ENCODE results near the gene ETV3. TPM values are rescaled to one million over a fixed set of nuclear protein-coding genes. Genes with fewer than 3 reads are reported as not detected.
"Not testable (repeated sequence)": the region's sequence is repeated elsewhere in the genome, so short reads cannot be mapped to it uniquely, and the experiment has no call there.

ETV3 gene
- total RNA-seq, 4 donors from 2014 or later = 3.4 to 28.1 (median 18.1) TPM

DNA sequence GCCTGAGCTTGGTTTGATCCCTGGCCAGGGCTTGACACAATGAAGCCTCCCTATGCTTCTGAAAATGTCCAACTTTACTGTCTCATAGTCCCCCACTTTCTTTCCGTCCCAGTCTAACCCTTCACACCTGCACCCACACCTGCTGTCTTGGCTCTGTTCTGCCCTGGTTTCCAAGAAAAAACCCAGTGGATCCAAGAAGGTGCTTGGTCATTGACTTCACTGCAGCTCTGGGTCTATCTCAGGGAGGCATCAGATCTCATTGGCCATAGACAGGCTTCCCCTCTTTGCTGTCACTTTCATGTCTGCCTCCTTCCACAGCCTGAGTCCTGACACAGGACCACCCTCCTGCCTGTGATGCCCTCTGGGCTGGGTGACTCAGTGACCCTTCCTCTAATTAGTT is 37.8 kb upstream of the ETV3 start:
- WGBS, 2 donors (ENCODE audit: low coverage in 1 of 2) = 67 to 76% methylated on average over 1 of the region's 1 CpG
- no peaks in the 10 kb centered on the region for H3K36me3 ChIP-seq
- DNase-seq = no peak
- intact Hi-C loops (cut with DNase I; ENCODE audit: low total_unique reads) (no loop called here), in situ Hi-C loops (cut with MboI; ENCODE audit: low pct_ligation_motif_present in 1 of 4, low pct_unique_long_range_greater_than_20kb in 1 of 4, low sequenced_read_pairs in 3 of 4) (no loop called here)
- no peak for TF ChIP-seq POLR2A (IDR thresholded peaks at IDR 0.05)
- TF ChIP-seq EP300 (IDR thresholded peaks at IDR 0.05; ENCODE audit: low read depth) = no peak
- no peak for TF ChIP-seq POLR2AphosphoS5 (IDR thresholded peaks at IDR 0.05)
- TF ChIP-seq, protein P1, sequence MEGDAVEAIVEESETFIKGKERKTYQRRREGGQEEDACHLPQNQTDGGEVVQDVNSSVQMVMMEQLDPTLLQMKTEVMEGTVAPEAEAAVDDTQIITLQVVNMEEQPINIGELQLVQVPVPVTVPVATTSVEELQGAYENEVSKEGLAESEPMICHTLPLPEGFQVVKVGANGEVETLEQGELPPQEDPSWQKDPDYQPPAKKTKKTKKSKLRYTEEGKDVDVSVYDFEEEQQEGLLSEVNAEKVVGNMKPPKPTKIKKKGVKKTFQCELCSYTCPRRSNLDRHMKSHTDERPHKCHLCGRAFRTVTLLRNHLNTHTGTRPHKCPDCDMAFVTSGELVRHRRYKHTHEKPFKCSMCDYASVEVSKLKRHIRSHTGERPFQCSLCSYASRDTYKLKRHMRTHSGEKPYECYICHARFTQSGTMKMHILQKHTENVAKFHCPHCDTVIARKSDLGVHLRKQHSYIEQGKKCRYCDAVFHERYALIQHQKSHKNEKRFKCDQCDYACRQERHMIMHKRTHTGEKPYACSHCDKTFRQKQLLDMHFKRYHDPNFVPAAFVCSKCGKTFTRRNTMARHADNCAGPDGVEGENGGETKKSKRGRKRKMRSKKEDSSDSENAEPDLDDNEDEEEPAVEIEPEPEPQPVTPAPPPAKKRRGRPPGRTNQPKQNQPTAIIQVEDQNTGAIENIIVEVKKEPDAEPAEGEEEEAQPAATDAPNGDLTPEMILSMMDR (IDR thresholded peaks at IDR 0.05) = no peak
- H3K27me3 ChIP-seq = no peaks in the 10 kb centered on the region
- no peaks in the 10 kb centered on the region for H3K4me1 ChIP-seq
- no peak overlapping the region for H3K4me3 ChIP-seq
- H3K27ac ChIP-seq = no peak overlapping the region
- H3K9me3 ChIP-seq = no peaks in the 10 kb centered on the region

DNA sequence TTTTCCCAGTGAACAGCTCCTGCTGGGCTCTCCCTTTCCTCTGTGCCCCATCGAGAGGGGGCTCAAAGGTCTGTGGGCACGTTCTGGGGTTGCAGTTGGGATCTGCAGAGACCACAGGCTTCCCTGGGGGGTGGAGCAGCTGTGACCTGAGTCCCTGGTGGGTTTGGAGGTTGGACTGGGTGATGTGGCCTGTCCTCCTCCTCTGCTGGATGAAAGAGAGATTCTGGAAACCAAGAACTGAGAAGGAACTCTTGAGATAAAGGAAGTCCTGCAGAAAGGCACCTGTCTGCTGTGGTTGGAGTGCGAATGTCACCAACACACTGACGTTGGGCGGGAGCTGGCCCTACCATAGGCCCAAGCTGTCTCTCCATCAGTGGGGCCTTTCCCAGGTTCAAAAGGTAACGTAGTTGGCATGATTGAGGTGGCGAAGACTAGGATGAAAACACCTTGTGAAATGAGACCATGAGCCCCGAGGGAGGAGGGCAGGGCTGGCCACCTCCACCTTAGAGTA is 35.8 kb upstream of the ETV3 start:
- in situ Hi-C loops (cut with MboI; ENCODE audit: low pct_ligation_motif_present in 1 of 4, low pct_unique_long_range_greater_than_20kb in 1 of 4, low sequenced_read_pairs in 3 of 4) = no loop called here
- no peaks in the 10 kb centered on the region for H3K36me3 ChIP-seq
- intact Hi-C loops (cut with DNase I; ENCODE audit: low total_unique reads) = no loop called here

DNA sequence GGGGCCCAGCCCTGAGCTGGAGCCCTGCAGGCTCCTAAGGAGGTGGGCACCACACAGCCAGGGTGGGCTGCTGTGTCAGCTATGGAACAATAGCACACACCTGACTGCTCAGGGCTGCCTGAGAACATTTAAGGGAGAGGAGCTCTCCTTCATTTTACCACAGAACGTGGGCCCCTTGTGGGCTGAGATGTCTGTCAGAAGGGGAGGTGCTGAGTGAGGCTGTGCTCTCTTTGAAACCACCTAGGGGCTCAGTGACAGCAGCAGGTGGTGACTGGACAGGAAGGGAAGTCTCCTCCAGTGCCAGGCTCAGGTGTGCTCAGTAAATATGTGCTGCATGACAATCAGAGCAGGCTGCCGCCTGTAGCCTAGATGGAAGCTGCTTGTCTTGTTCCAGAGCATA is 35.0 kb upstream of the ETV3 start:
- in situ Hi-C loops (cut with MboI; ENCODE audit: low pct_ligation_motif_present in 1 of 4, low pct_unique_long_range_greater_than_20kb in 1 of 4, low sequenced_read_pairs in 3 of 4); DNase-seq: not testable (repeated sequence)

More for the DNA sequence above, 35.8 kb upstream of the ETV3 start:
- WGBS, 2 donors (ENCODE audit: low coverage in 1 of 2) = 71 to 78% methylated on average over 4 to 8 of the region's 8 CpGs
- DNase-seq = no peak
- H3K9me3 ChIP-seq = no peaks in the 10 kb centered on the region
- no peak for TF ChIP-seq POLR2AphosphoS5 (IDR thresholded peaks at IDR 0.05)
- TF ChIP-seq, protein P1 (IDR thresholded peaks at IDR 0.05) = no peak
- TF ChIP-seq EP300 (IDR thresholded peaks at IDR 0.05; ENCODE audit: low read depth) = no peak
- TF ChIP-seq POLR2A (IDR thresholded peaks at IDR 0.05) = no peak
- H3K4me1 ChIP-seq = no peaks in the 10 kb centered on the region
- H3K27ac ChIP-seq = no peak overlapping the region
- H3K27me3 ChIP-seq = no peaks in the 10 kb centered on the region
- no peak overlapping the region for H3K4me3 ChIP-seq

DNA sequence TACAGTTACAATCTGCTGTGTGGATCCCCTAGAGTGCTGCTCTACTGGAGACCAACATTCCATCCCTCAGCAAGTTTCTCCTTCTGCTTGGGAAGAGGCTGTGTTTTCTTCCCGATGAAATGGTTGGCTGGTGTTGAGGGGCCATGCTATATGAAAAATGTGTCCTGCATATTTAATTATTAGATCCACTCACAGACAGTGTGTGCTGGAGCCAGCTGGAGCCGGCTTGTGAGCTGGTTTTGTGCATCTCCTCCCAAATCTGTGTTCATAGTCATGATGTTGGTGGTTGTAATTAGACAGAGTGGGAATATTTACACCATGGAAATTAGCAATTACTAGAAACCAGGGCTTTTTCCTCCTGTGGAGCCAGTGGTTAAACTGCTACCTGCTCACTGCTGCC is 34.4 kb upstream of the ETV3 start:
- H3K36me3 ChIP-seq; in situ Hi-C loops (cut with MboI; ENCODE audit: low pct_ligation_motif_present in 1 of 4, low pct_unique_long_range_greater_than_20kb in 1 of 4, low sequenced_read_pairs in 3 of 4); H3K4me3 ChIP-seq; H3K27me3 ChIP-seq; H3K27ac ChIP-seq; H3K4me1 ChIP-seq; DNase-seq; intact Hi-C loops (cut with DNase I; ENCODE audit: low total_unique reads); H3K9me3 ChIP-seq: not testable (repeated sequence)
- WGBS, 2 donors (ENCODE audit: low coverage in 1 of 2) = 68 to 100% methylated on average over 1 to 2 of the region's 2 CpGs

More for the DNA sequence above, 35.0 kb upstream of the ETV3 start:
- 69% methylated on average over 2 of the region's 2 CpGs; no CpG with 5 or more reads in 1 of the 2 donors for WGBS, 2 donors (ENCODE audit: low coverage in 1 of 2)
- H3K9me3 ChIP-seq; H3K4me1 ChIP-seq; H3K4me3 ChIP-seq; H3K36me3 ChIP-seq; H3K27me3 ChIP-seq; intact Hi-C loops (cut with DNase I; ENCODE audit: low total_unique reads); H3K27ac ChIP-seq: not testable (repeated sequence)

DNA sequence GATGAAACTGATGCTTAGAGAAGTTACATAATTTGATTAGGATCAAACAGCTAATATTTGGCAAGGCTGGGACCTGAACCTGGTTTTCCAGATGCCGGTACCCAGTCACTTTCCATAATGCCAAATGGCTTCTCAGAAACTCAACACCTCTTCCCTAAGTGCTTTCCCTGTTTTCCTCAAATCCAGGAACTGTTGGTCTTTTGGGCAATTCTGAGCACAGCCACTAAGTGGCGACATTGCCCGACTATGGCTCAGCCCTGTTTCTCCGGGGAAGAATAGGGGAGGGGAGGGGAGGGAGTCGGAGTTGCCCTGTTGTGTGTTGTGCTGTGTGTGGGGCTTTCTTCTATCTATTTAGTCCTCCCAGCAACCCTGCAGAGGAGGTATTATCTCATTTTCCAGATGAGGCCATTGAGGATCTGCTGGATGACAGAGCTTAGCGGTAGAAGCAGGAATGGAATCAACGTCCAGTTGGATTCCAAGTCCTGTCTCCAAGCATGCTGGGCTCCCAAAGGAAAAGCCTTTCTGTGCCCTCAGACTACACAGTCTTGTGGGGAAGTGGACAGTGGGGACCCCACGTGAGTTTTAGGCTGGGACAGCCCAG is 33.8 kb upstream of the ETV3 start:
- H3K4me3 ChIP-seq; in situ Hi-C loops (cut with MboI; ENCODE audit: low pct_ligation_motif_present in 1 of 4, low pct_unique_long_range_greater_than_20kb in 1 of 4, low sequenced_read_pairs in 3 of 4); H3K36me3 ChIP-seq; H3K27ac ChIP-seq; DNase-seq; H3K9me3 ChIP-seq; H3K4me1 ChIP-seq; H3K27me3 ChIP-seq; intact Hi-C loops (cut with DNase I; ENCODE audit: low total_unique reads): not testable (repeated sequence)
- WGBS, 2 donors (ENCODE audit: low coverage in 1 of 2) = 10% methylated on average over 4 of the region's 8 CpGs; no CpG with 5 or more reads in 1 of the 2 donors
- TF ChIP-seq, protein P1 (IDR thresholded peaks at IDR 0.05) = peak; percentile 21 to 46 (median 36)
